ENCODE data around the gene AUTS2.

The AUTS2 gene

GRCh38 chr7:70834424-70834823, 1236.1 kb downstream of the AUTS2 start:
- no peak for DNase-seq
- TF ChIP-seq, protein P1, sequence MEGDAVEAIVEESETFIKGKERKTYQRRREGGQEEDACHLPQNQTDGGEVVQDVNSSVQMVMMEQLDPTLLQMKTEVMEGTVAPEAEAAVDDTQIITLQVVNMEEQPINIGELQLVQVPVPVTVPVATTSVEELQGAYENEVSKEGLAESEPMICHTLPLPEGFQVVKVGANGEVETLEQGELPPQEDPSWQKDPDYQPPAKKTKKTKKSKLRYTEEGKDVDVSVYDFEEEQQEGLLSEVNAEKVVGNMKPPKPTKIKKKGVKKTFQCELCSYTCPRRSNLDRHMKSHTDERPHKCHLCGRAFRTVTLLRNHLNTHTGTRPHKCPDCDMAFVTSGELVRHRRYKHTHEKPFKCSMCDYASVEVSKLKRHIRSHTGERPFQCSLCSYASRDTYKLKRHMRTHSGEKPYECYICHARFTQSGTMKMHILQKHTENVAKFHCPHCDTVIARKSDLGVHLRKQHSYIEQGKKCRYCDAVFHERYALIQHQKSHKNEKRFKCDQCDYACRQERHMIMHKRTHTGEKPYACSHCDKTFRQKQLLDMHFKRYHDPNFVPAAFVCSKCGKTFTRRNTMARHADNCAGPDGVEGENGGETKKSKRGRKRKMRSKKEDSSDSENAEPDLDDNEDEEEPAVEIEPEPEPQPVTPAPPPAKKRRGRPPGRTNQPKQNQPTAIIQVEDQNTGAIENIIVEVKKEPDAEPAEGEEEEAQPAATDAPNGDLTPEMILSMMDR (IDR thresholded peaks at IDR 0.05), result no peak

DNA sequence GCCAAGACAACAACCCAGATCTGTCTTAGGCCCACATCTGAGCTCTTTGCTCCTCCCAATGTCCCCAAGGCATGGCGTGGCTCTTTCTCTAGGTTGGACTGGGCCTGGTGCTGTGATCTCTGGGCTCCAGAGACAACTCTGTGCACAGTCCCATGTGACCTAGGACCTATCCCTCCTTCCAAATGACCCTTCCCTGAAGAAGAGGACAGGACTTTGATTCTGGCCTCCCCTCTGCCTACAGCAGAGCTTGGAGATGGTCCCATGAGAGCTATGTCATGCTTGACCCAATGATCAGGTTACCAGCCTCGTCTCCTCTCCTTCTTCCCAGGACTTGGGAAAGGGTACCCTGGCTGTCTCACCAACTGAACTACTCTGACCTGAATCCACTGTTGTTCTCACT, 1237.4 kb downstream of the AUTS2 start:
- peaks cover 0 to 21% of the 10 kb centered on the region in 2 donors for H3K27me3 ChIP-seq
- H3K27ac ChIP-seq, result no peak overlapping the region
- no peaks in the 10 kb centered on the region for H3K9me3 ChIP-seq
- intact Hi-C loops (cut with DNase I; ENCODE audit: low total_unique reads), result no loop called here
- no peak for DNase-seq
- H3K4me1 ChIP-seq, result no peaks in the 10 kb centered on the region
- no peaks in the 10 kb centered on the region for H3K36me3 ChIP-seq
- H3K4me3 ChIP-seq, result no peak overlapping the region
- TF ChIP-seq, protein P1 (IDR thresholded peaks at IDR 0.05), result no peak

More at GRCh38 chr7:70834424-70834823, 1236.1 kb downstream of the AUTS2 start:
- no peaks in the 10 kb centered on the region for H3K9me3 ChIP-seq
- no peak overlapping the region for H3K27ac ChIP-seq
- H3K36me3 ChIP-seq, result no peaks in the 10 kb centered on the region
- H3K27me3 ChIP-seq, result peaks cover 0 to 21% of the 10 kb centered on the region in 2 donors
- no peak overlapping the region for H3K4me3 ChIP-seq
- peaks cover 0 to 6% (median 5%) of the 10 kb centered on the region in 4 donors for H3K4me1 ChIP-seq
- intact Hi-C loops (cut with DNase I; ENCODE audit: low total_unique reads), result no loop called here

- intact Hi-C loops (cut with DNase I; ENCODE audit: low total_unique reads), result no loop called here
- Histone ChIP-seq H3K4me3 (no peak overlapping the region), H3K4me1 (no peaks in the 10 kb centered on the region), H3K9me3 (no peaks in the 10 kb centered on the region), H3K36me3 (no peaks in the 10 kb centered on the region), H3K27me3 (peaks cover 0 to 21% of the 10 kb centered on the region in 2 donors), H3K27ac (no peak overlapping the region)
- DNase-seq, result no peak
- TF ChIP-seq, protein P1 (IDR thresholded peaks at IDR 0.05), result no peak
Measured at GRCh38 chr7:70836279-70836678, 1238.0 kb downstream of the AUTS2 start.

GRCh38 chr7:70836946-70837345, 1238.7 kb downstream of the AUTS2 start:
- TF ChIP-seq, protein P1 (IDR thresholded peaks at IDR 0.05), result no peak
- Histone ChIP-seq H3K27ac (no peak overlapping the region), H3K9me3 (no peaks in the 10 kb centered on the region), H3K27me3 (peaks cover 0 to 21% of the 10 kb centered on the region in 2 donors), H3K4me1 (no peaks in the 10 kb centered on the region), H3K4me3 (no peak overlapping the region), H3K36me3 (no peaks in the 10 kb centered on the region)
- no peak for DNase-seq
- intact Hi-C loops (cut with DNase I; ENCODE audit: low total_unique reads), result no loop called here

- Histone ChIP-seq H3K27ac (no peak overlapping the region), H3K36me3 (no peaks in the 10 kb centered on the region), H3K9me3 (peaks cover 0 to 2% (median 0%) of the 10 kb centered on the region in 3 donors), H3K27me3 (peaks cover 0 to 21% of the 10 kb centered on the region in 2 donors), H3K4me1 (no peaks in the 10 kb centered on the region), H3K4me3 (no peak overlapping the region)
- intact Hi-C loops (cut with DNase I; ENCODE audit: low total_unique reads), result no loop called here
- TF ChIP-seq, protein P1 (IDR thresholded peaks at IDR 0.05), result no peak
- DNase-seq, result no peak
Measured at GRCh38 chr7:70837589-70837988, 1239.3 kb downstream of the AUTS2 start.
